H1 (cell line): ENCODE results near the gene TM4SF18. TPM values are rescaled to one million over a fixed set of nuclear protein-coding genes. Genes with fewer than 3 reads are reported as not detected.

Experiments used
- CTCF ChIA-PET: fragments of 300-600 bp; sonication (Branson Sonifier 250); formaldehyde crosslinking; loops from one replicate; lab custom pipeline; 2021; ENCODE audit not compliant: partially characterized antibody; lab: Charles Lee
- POLR2A ChIA-PET: fragments of 300-600 bp; sonication (Branson Sonifier 250); formaldehyde crosslinking; loops from one replicate; lab custom pipeline; 2021; ENCODE audit warnings: inconsistent platforms; ENCODE audit not compliant: partially characterized antibody; lab: Charles Lee
- DNase-seq, 2 experiments: peaks; one replicate each; pipeline versions ENCODE4 v3.0.0 to v3.0.0-alpha.2; 2010 to 2022; ENCODE audit warnings: low spot score in 2 of 2, low read depth in 1 of 2, mixed read lengths in 1 of 2
- FAIRE-seq: peaks from 2 replicates; lab custom pipeline; 2011; peaks lifted over from hg19 to GRCh38; lab: Jason Lieb, UNC
- H2AFZ ChIP-seq: 2 replicates; pipeline ENCODE4 v1.8.1; 2012; ENCODE audit warnings: low read length, inconsistent platforms
- H2AK5ac ChIP-seq: 2 replicates; pipeline ENCODE4 v1.6.1; 2013; ENCODE audit warnings: low read depth, low read length
- H2BK120ac ChIP-seq: replicated peaks from 2 replicates; pipeline ENCODE3; 2013; ENCODE audit warnings: low read depth, low read length, inconsistent platforms
- H2BK12ac ChIP-seq: 2 replicates; pipeline ENCODE4 v1.6.1; 2013; ENCODE audit warnings: low read depth, low read length
- H2BK15ac ChIP-seq: 2 replicates; pipeline ENCODE4 v1.6.1; 2013; ENCODE audit warnings: low read length
- H2BK20ac ChIP-seq: 2 replicates; pipeline ENCODE4 v1.6.1; 2013; ENCODE audit warnings: low read length
- H2BK5ac ChIP-seq: 2 replicates; pipeline ENCODE4 v1.6.1; 2013; ENCODE audit warnings: low read depth, low read length
- H3K14ac ChIP-seq: 2 replicates; pipeline ENCODE4 v1.6.1; 2013; ENCODE audit warnings: inconsistent platforms; ENCODE audit not compliant: insufficient read length
- H3K18ac ChIP-seq: 2 replicates; pipeline ENCODE4 v1.6.1; 2013; ENCODE audit warnings: low read length; ENCODE audit errors: extremely low read depth
- H3K23ac ChIP-seq: 2 replicates; pipeline ENCODE4 v1.6.1; 2013; ENCODE audit warnings: inconsistent platforms; ENCODE audit not compliant: insufficient read length
- H3K23me2 ChIP-seq: 2 replicates; pipeline ENCODE4 v1.6.1; 2013; ENCODE audit warnings: low read depth, low read length
- H3K27ac ChIP-seq: 2 replicates; pipeline ENCODE4 v1.6.1; 2011; ENCODE audit warnings: low read depth, low read length, inconsistent platforms
- H3K27me3 ChIP-seq, 4 experiments: replicated peaks in 1 of 4; 1 replicate in 1 of 4; 2 replicates in 3 of 4; pipeline versions ENCODE4 v1.6.1 to v1.8.1; 2011 to 2013; ENCODE audit warnings: low read length in 3 of 4, mild to moderate bottlenecking in 3 of 4, inconsistent platforms in 2 of 4, mixed read lengths in 2 of 4, moderate library complexity in 1 of 4; ENCODE audit not compliant: control insufficient read depth in 3 of 4, insufficient read depth in 3 of 4; ENCODE audit errors: extremely low read depth in 1 of 4
- H3K36me3 ChIP-seq, 4 experiments: 2 replicates each; pipeline versions ENCODE4 v1.6.1 to v1.8.1; 2011 to 2013; ENCODE audit warnings: mild to moderate bottlenecking in 4 of 4, low read length in 3 of 4, moderate library complexity in 2 of 4, control low read depth in 1 of 4, inconsistent platforms in 1 of 4; ENCODE audit not compliant: insufficient read depth in 4 of 4, control insufficient read depth in 2 of 4
- H3K4ac ChIP-seq: replicated peaks from 2 replicates; pipeline ENCODE3; 2013; ENCODE audit warnings: low read length, low read depth, mixed read lengths, inconsistent platforms; ENCODE audit not compliant: insufficient read length
- H3K4me1 ChIP-seq, 4 experiments: replicated peaks in 1 of 4; 1 replicate in 1 of 4; 2 replicates in 3 of 4; pipeline versions ENCODE4 v1.6.1 to v1.8.1; 2011 to 2013; ENCODE audit warnings: low read length in 3 of 4, inconsistent platforms in 2 of 4, mixed read lengths in 1 of 4; ENCODE audit not compliant: insufficient read depth in 4 of 4, control insufficient read depth in 3 of 4
- H3K4me2 ChIP-seq, 2 experiments: 2 replicates each; pipeline versions ENCODE4 v1.6.1 to v1.8.1; 2011 to 2013; ENCODE audit warnings: low read depth in 2 of 2, low read length in 2 of 2, control low read depth in 1 of 2, inconsistent platforms in 1 of 2, mild to moderate bottlenecking in 1 of 2; ENCODE audit not compliant: insufficient read depth in 1 of 2
- H3K4me3 ChIP-seq, 4 experiments: fragments of 200-600, 300-600 bp in 1 of 4; sonication (generic), shearing (Covaris generic), sonication (Bioruptor Twin) in 1 of 4; 2 replicates each; pipeline versions ENCODE4 v1.5.1 to v1.8.1; 2011 to 2016; ENCODE audit warnings: low read length in 4 of 4, low read depth in 3 of 4, control low read depth in 2 of 4, inconsistent platforms in 2 of 4, mild to moderate bottlenecking in 2 of 4, mixed read lengths in 1 of 4, moderate library complexity in 1 of 4; ENCODE audit not compliant: insufficient read depth in 2 of 4; ENCODE audit errors: extremely low read depth in 1 of 4
- H3K56ac ChIP-seq: replicated peaks from 2 replicates; pipeline ENCODE3; 2013; ENCODE audit warnings: low read depth, mild to moderate bottlenecking, mixed read lengths, low read length, inconsistent platforms; ENCODE audit not compliant: insufficient read length
- H3K79me1 ChIP-seq: 2 replicates; pipeline ENCODE4 v1.6.1; 2013; ENCODE audit warnings: low read depth, low read length, control low read depth
- H3K79me2 ChIP-seq, 2 experiments: 2 replicates each; pipeline versions ENCODE4 v1.6.1 to v1.8.1; 2012 to 2013; ENCODE audit warnings: low read length in 2 of 2, mild to moderate bottlenecking in 2 of 2, inconsistent platforms in 1 of 2; ENCODE audit not compliant: insufficient read depth in 2 of 2, control insufficient read depth in 1 of 2
- H3K9ac ChIP-seq, 4 experiments: replicated peaks in 1 of 4; 1 replicate in 1 of 4; 2 replicates in 3 of 4; pipeline versions ENCODE4 v1.6.1 to v1.8.1; 2011 to 2013; ENCODE audit warnings: low read depth in 3 of 4, low read length in 3 of 4, control low read depth in 2 of 4, mild to moderate bottlenecking in 2 of 4, moderate library complexity in 2 of 4, inconsistent platforms in 1 of 4; ENCODE audit errors: extremely low read depth in 1 of 4
- H3K9me3 ChIP-seq, 2 experiments: 2 replicates each; pipeline versions ENCODE4 v1.6.1 to v1.8.1; 2012 to 2013; ENCODE audit warnings: mild to moderate bottlenecking in 2 of 2, moderate library complexity in 2 of 2, control low read depth in 1 of 2, inconsistent platforms in 1 of 2, low read depth in 1 of 2, low read length in 1 of 2, mixed read lengths in 1 of 2; ENCODE audit not compliant: insufficient read depth in 2 of 2
- H4K20me1 ChIP-seq, 2 experiments: replicated peaks in 1 of 2; 2 replicates each; pipeline versions ENCODE3 to v1.8.1; 2011 to 2013; ENCODE audit warnings: inconsistent platforms in 2 of 2, low read length in 2 of 2, mild to moderate bottlenecking in 1 of 2; ENCODE audit not compliant: insufficient read depth in 2 of 2, control insufficient read depth in 1 of 2
- H4K5ac ChIP-seq: 2 replicates; pipeline ENCODE4 v1.6.1; 2013; ENCODE audit warnings: low read length, low read depth, mixed read lengths, inconsistent platforms; ENCODE audit not compliant: insufficient read length
- H4K8ac ChIP-seq: 2 replicates; pipeline ENCODE4 v1.8.0; 2013; ENCODE audit warnings: mild to moderate bottlenecking, moderate library complexity, low read length, inconsistent platforms; ENCODE audit not compliant: insufficient read depth; ENCODE audit errors: extremely low read depth
- H4K91ac ChIP-seq: replicated peaks from 2 replicates; pipeline ENCODE3; 2013; ENCODE audit warnings: low read length, mixed read lengths, inconsistent platforms; ENCODE audit not compliant: insufficient read length
- ASH2L ChIP-seq: fragments of 200-600, 300-600 bp; sonication (generic); IDR thresholded peaks from one replicate; pipeline ENCODE4 v1.7.1; 2017; ENCODE audit warnings: low read length
- BACH1 ChIP-seq: IDR thresholded peaks from 2 replicates; pipeline ENCODE4 v1.6.1; 2012; ENCODE audit warnings: low read length, improper control_type of control experiment
- CEBPB ChIP-seq: IDR thresholded peaks from 2 replicates; pipeline ENCODE4 v1.6.1; 2012; ENCODE audit warnings: low read depth, low read length
- CHD1 ChIP-seq: IDR thresholded peaks from 2 replicates; pipeline ENCODE4 v1.6.1; 2012; ENCODE audit warnings: low read depth, low read length, improper control_type of control experiment
- CTCF ChIP-seq, 3 experiments: IDR thresholded peaks; 1 replicate in 2 of 3; 2 replicates in 1 of 3; pipeline versions ENCODE4 v1.5.1 to v1.6.1; 2011; ENCODE audit warnings: low read length in 3 of 3, mild to moderate bottlenecking in 3 of 3, inconsistent platforms in 2 of 3, low read depth in 1 of 3, moderate library complexity in 1 of 3; ENCODE audit not compliant: insufficient read depth in 1 of 3; ENCODE audit errors: control extremely low read depth in 1 of 3
- EGR1 ChIP-seq: IDR thresholded peaks from 2 replicates; pipeline ENCODE4 v1.6.1; 2011; ENCODE audit warnings: low read depth, low read length, borderline replicate concordance
- KDM5A ChIP-seq: fragments of 200-600 bp; IDR thresholded peaks from 2 replicates; pipeline ENCODE4 v1.7.1; 2012; ENCODE audit warnings: mild to moderate bottlenecking, low read length, inconsistent platforms, mixed read lengths
- NANOG ChIP-seq: IDR thresholded peaks from 2 replicates; pipeline ENCODE4 v1.6.1; 2011; ENCODE audit warnings: low read length, low read depth, mild to moderate bottlenecking, inconsistent platforms; ENCODE audit not compliant: insufficient read depth, poor library complexity, severe bottlenecking
- SIX5 ChIP-seq: IDR thresholded peaks from 2 replicates; pipeline ENCODE4 v1.6.1; 2011; ENCODE audit warnings: mild to moderate bottlenecking, low read depth, low read length
- SP2 ChIP-seq: IDR thresholded peaks from 2 replicates; pipeline ENCODE4 v1.6.1; 2012; ENCODE audit warnings: mild to moderate bottlenecking, low read length, inconsistent platforms
- TAF1 ChIP-seq: IDR thresholded peaks from 2 replicates; pipeline ENCODE4 v1.6.1; 2011; ENCODE audit warnings: mild to moderate bottlenecking, low read depth, low read length
- TCF12 ChIP-seq: IDR thresholded peaks from 2 replicates; pipeline ENCODE4 v1.6.1; 2011; ENCODE audit warnings: low read depth, mild to moderate bottlenecking, low read length
- WGBS, 2 experiments: shearing (Covaris generic) in 1 of 2; methylation state at CpG; one replicate each; pipeline versions ENCODE4 v1.1.6 to v1.1.7; 2013 to 2015; ENCODE audit warnings: low lambda C conversion rate in 2 of 2, mixed read lengths in 2 of 2, inconsistent platforms in 1 of 2, low coverage in 1 of 2, missing lambda C conversion rate in 1 of 2; ENCODE audit not compliant: insufficient replicate concordance in 2 of 2, insufficient coverage in 1 of 2, insufficient read length in 1 of 2; ENCODE audit errors: extremely low coverage in 1 of 2, missing lambda C conversion rate in 1 of 2; 5-methylcytosine and 5-hydroxymethylcytosine counted together
- polyA plus RNA-seq, 7 experiments: library from polyadenylated mRNA; depleted of rRNA in 3 of 7; stranded (reverse) in 5 of 7; unstranded in 2 of 7; fragments of >200 nt in 5 of 7; fragments of 200-250 nt in 2 of 7; gene quantifications; 1 replicate in 5 of 7; 2 replicates in 1 of 7; 4 replicates in 1 of 7; pipeline versions ENCODE4 v1.2.1 to v1.2.3, GENCODE V29; 2011 to 2013; ENCODE audit warnings: missing spikeins in 2 of 7, mixed read lengths in 2 of 7
- total RNA-seq: library from RNA; stranded (reverse); fragmentation: NEBNext Ultra II Directional; extraction: Animal tissue kit (Norgen Biotek cat#: 25700); gene quantifications from 2 replicates; pipeline ENCODE4 v1.2.1, GENCODE V29; 2021
- TF ChIP-seq, protein P1 (sequence below): IDR thresholded peaks from 2 replicates; pipeline ENCODE4 v1.6.1; 2011; ENCODE audit warnings: low read depth, mild to moderate bottlenecking, low read length; ENCODE audit not compliant: insufficient read depth

TM4SF18 gene
- total and polyA plus RNA-seq, 2 of the 8 experiments (the other 6 are each of a cell fraction or from before 2014, with no cell fraction given) = 2.9 to 13.6 TPM

DNA sequence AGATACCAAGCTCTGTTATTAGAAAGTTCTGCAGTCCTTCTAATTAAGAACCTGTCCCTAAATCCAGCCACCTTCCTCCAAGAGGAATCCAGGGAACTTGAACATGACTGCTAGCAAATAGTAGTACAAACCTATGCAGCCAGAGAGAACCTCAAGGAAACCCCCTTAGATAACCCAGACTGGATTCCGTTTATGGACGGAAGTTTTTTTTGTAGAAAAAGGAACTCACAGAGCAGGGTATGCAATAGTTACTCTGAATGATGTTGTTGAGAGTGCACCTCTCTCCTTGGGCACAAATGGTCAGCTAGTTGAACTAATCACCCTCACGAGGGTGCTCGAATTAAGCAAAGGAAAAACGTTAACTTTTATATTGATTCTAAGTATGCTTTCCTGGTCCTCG is 40.8 kb downstream of the TM4SF18 start:
- 85% methylated on average over 6 of the region's 6 CpGs; no CpG with 5 or more reads in 1 of the 2 experiments for whole genome bisulfite sequencing, 2 experiments
- CTCF ChIA-PET = interaction anchor here (0.6 to 5.1 kb wide), 17 partner anchors 13 to 338 kb away, joined by 3 to 28 read pairs (median 4); partner anchors contain the start of gene TM4SF18
- TF ChIP-seq CEBPB = no peak
- TF ChIP-seq CTCF (IDR thresholded peaks at IDR 0.05; ENCODE audit: control extremely low read depth in 1 of 3, insufficient read depth in 1 of 3, low read depth in 1 of 3, low read length in 3 of 3) = no peak
- TF ChIP-seq SP2 = no peak
- no peak for TF ChIP-seq NANOG
- TF ChIP-seq CHD1 = no peak
- no peak for TF ChIP-seq KDM5A
- no peak for TF ChIP-seq BACH1
- no peak for TF ChIP-seq TAF1
- TF ChIP-seq, protein P1, sequence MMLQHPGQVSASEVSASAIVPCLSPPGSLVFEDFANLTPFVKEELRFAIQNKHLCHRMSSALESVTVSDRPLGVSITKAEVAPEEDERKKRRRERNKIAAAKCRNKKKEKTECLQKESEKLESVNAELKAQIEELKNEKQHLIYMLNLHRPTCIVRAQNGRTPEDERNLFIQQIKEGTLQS = no peak
- no peak for TF ChIP-seq ASH2L
- no peak for TF ChIP-seq SIX5
- TF ChIP-seq TCF12 = no peak
- no peak for TF ChIP-seq EGR1

More for the DNA sequence above, 40.8 kb downstream of the TM4SF18 start:
- Histone ChIP-seq H3K4me3 (no peak overlapping the region), H3K9ac (no peak overlapping the region), H4K8ac (no peak overlapping the region), H4K5ac (no peak overlapping the region), H3K79me1 (no peaks in the 10 kb centered on the region), H4K20me1 (no peaks in the 10 kb centered on the region), H2BK5ac (no peak overlapping the region), H3K18ac (no peak overlapping the region), H2BK20ac (no peak overlapping the region), H3K23me2 (no peaks in the 10 kb centered on the region), H3K27me3 (no peaks in the 10 kb centered on the region), H3K14ac (no peak overlapping the region), H3K23ac (no peak overlapping the region), H3K9me3 (no peaks in the 10 kb centered on the region), H2BK120ac (no peak overlapping the region), H3K4me2 (no peak overlapping the region), H3K79me2 (no peaks in the 10 kb centered on the region), H3K4ac (no peak overlapping the region), H2AFZ (no peak overlapping the region), H2BK12ac (no peak overlapping the region), H2BK15ac (no peak overlapping the region), H3K4me1 (no peaks in the 10 kb centered on the region), H3K36me3 (no peaks in the 10 kb centered on the region), H3K56ac (no peak overlapping the region), H4K91ac (no peak overlapping the region), H3K27ac (no peak overlapping the region), H2AK5ac (no peak overlapping the region)
- POLR2A ChIA-PET = no interaction called here
- DNase-seq = no peak
- FAIRE-seq = no peak
